Lower lobe of right lung (tissue), 2 donors: ENCODE data around the gene FOXC2. TPM values are rescaled to one million over a fixed set of nuclear protein-coding genes. Genes with fewer than 3 reads are reported as not detected.

Experiments
- ATAC-seq, 2 donors: fragments of 200-7000 bp; cut with Tn5 transposase; one replicate each; pipeline ENCODE4 v1.9.1; 2020 to 2022; ENCODE audit warnings: mild to moderate bottlenecking in 2 of 2, moderate library complexity in 2 of 2
- DNase-seq: peaks from one replicate; pipeline ENCODE4 v3.0.0-alpha.2; 2020
- H3K27ac ChIP-seq: fragments of 200-600 bp; one replicate; pipeline ENCODE4 v1.8.0; 2022
- H3K27me3 ChIP-seq: fragments of 200-600 bp; one replicate; pipeline ENCODE4 v1.8.0; 2022; ENCODE audit warnings: low read depth
- H3K36me3 ChIP-seq: fragments of 200-600 bp; one replicate; pipeline ENCODE4 v1.8.0; 2022; ENCODE audit warnings: mild to moderate bottlenecking
- H3K4me1 ChIP-seq: fragments of 200-600 bp; one replicate; pipeline ENCODE4 v1.8.0; 2022
- H3K4me3 ChIP-seq: fragments of 200-600 bp; one replicate; pipeline ENCODE4 v1.8.0; 2022; ENCODE audit warnings: mild to moderate bottlenecking
- H3K9me3 ChIP-seq: fragments of 200-600 bp; one replicate; pipeline ENCODE4 v1.8.0; 2022
- intact Hi-C: fragments of 100-400 bp; cut with DNase I; formaldehyde crosslinking; loops from one replicate; pipeline ENCODE4 v1.11.0; 2022
- total RNA-seq: library from RNA; stranded (reverse); fragmentation: NEBNext Ultra II Directional; extraction: Animal tissue kit (Norgen Biotek cat#: 25700); gene quantifications from one replicate; pipeline ENCODE4 v1.2.1, GENCODE V29; 2021
- TF ChIP-seq, protein P1 (sequence below): fragments of 200-600 bp; IDR thresholded peaks from one replicate; pipeline ENCODE4 v1.8.0; 2022; ENCODE audit warnings: antibody characterized with exemption, mild to moderate bottlenecking
- donor health status: DM: no; HTN: yes; CAD: no; lungs with severe emphysema.

The FOXC2 gene
- total RNA-seq, 1 donor from 2014 or later: 1.6 TPM

DNA sequence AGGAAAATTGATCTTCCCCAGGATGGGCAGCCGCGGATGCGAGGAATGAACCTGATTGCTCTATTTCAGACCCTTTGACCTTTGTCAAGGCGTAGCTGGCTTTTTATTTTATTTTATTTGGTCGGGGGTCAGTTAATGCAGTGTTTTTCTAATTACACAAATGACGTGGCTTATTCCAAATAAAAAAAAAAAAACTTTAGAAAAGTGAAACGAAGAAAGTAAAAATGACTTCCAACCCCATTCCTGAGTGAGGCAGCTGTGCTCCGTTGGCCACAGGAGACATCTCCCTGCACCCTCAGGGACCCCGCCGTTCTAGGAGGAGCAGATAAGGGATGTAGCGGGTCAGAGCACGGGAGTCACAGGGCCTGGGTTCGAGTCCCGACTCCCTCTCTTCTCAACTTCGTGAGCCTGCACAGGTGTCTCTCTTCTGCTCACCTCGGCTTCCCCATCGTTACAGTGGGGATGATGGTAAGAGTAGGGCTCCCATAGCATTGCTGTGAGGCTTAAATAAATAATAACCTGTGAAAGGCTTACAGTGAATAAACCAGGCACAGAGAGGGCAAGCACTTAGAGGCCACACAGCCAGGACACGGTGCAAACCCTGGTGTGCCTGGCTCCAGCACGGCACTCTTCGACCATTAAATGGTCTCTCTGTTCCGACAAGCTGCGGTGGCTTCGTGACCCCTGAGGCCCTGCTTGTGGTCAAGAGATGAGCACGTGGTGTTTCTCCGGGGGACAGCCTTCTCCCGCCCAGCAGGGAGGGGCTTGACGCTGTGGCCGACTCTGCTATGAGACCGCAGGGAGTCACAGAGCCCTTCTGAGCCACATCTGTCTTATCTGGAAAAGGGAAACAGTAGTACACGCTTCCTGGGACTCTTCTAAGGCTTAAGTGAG, 46.1 kb upstream of the FOXC2 start:
- no peak overlapping the region for H3K27ac ChIP-seq
- no peaks in the 10 kb centered on the region for H3K36me3 ChIP-seq
- peaks cover 44% of the 10 kb centered on the region for H3K27me3 ChIP-seq
- TF ChIP-seq, protein P1, sequence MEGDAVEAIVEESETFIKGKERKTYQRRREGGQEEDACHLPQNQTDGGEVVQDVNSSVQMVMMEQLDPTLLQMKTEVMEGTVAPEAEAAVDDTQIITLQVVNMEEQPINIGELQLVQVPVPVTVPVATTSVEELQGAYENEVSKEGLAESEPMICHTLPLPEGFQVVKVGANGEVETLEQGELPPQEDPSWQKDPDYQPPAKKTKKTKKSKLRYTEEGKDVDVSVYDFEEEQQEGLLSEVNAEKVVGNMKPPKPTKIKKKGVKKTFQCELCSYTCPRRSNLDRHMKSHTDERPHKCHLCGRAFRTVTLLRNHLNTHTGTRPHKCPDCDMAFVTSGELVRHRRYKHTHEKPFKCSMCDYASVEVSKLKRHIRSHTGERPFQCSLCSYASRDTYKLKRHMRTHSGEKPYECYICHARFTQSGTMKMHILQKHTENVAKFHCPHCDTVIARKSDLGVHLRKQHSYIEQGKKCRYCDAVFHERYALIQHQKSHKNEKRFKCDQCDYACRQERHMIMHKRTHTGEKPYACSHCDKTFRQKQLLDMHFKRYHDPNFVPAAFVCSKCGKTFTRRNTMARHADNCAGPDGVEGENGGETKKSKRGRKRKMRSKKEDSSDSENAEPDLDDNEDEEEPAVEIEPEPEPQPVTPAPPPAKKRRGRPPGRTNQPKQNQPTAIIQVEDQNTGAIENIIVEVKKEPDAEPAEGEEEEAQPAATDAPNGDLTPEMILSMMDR: no peak
- DNase-seq: peak; percentile 36
- peak overlapping the region; percentile 6 for H3K4me3 ChIP-seq
- no peak for ATAC-seq
- no peaks in the 10 kb centered on the region for H3K9me3 ChIP-seq
- peaks cover 22% of the 10 kb centered on the region for H3K4me1 ChIP-seq
- intact Hi-C loops: no loop called here

DNA sequence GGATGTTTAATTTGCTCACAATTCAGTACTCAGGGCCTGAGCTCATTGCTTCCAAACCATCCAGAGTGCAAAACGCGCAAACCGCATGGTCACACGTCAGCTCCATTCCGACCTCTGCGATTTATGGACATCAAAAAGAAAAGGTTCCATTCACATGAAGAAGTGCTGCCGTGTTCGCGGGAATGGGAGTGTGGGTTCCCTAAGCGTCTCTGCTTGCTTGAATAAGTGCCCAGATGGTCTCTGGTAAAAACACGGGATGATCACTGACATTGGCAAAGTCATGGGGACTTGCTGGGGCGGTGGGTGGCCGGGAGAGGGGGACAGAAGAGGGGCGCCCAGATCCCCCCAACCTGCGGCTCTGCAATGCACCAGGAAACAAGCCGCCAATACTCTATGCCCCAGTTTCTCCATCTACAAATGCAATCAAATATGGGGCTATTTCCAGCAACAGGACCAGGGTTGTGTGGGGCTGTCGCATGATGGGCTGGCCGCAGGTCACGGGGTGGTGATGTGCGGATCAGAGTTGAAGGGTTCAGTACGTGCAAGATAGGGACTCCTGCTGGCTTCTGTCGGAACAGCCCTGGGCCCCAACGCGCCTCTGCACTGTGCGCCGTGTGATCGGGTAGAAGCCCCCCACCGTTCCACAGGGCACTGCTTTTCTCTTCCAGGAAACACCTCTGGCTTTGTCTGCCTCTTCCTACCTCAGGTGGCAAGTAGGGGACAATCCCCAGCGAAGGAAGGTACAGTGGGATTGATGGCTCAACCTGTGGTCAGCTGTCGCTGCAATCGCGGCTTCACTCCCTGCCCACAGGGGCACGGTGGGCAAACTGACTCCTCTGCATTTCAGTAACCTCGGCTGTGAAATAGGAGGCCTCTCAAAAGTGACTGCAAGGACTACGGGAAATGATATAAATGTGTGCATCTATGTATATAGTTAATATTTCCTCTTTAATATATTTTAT, 45.1 kb upstream of the FOXC2 start:
- intact Hi-C loops: no loop called here
- H3K27me3 ChIP-seq: peaks cover 35% of the 10 kb centered on the region
- peak; percentile 28 for DNase-seq

DNA sequence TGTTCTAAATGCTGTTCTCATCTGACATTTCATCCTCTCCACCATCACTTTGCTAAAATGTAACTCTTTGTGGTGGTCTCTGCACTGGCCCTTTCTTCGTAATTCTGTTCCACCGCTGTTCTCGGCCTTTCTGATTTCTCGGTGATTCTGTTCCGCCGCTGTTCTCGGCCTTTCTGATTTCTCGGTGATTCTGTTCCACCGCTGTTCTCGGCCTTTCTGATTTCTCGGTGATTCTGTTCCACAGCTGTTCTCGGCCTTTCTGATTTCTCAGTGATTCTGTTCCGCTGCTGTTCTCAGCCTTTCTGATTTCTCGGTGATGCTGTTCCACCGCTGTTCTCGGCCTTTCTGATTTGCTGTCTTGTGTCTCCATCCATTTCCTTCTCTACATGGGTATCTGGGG, 44.0 kb upstream of the FOXC2 start:
- Histone ChIP-seq H3K9me3 (no peaks in the 10 kb centered on the region), H3K36me3 (no peaks in the 10 kb centered on the region), H3K27ac (no peak overlapping the region), H3K27me3 (peaks cover 25% of the 10 kb centered on the region), H3K4me3 (no peak overlapping the region), H3K4me1 (peaks cover 17% of the 10 kb centered on the region)
- no peak for DNase-seq
- ATAC-seq: no peak
- TF ChIP-seq, protein P1: no peak
- intact Hi-C loops: no loop called here

More for the DNA sequence above, 45.1 kb upstream of the FOXC2 start:
- H3K9me3 ChIP-seq: no peaks in the 10 kb centered on the region
- TF ChIP-seq, protein P1: no peak
- no peak overlapping the region for H3K27ac ChIP-seq
- no peak for ATAC-seq
- no peaks in the 10 kb centered on the region for H3K36me3 ChIP-seq
- H3K4me1 ChIP-seq: peaks cover 17% of the 10 kb centered on the region
- no peak overlapping the region for H3K4me3 ChIP-seq

DNA sequence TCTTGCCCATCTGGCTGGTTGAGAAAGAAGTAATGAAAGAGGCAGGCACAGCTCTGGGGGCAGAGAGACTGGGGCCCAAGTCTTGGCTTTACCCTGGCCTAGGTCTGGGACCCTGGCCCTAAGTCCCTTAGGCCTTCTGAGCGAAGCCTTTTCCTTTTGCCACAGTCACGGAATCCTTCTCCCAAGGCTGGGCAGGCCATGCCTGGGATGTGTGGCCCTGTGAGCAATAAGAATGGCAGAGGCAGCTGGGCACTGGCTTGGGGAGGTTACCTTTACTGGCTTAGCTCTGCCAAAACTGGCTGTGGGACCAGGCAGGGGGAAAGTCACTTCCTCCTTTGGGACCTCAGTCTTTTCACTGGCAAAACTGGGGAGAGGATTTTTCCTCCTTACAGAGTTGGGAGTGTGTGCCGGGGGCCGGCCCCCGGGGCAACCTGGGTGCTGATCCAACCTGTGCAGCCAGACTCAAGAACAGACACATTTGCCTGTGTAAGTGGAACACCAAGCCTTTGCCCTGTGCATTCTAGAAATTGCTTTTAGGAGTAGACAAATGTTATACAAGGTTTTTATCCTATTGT, 43.4 kb upstream of the FOXC2 start:
- TF ChIP-seq, protein P1: no peak
- Histone ChIP-seq H3K36me3 (no peaks in the 10 kb centered on the region), H3K27me3 (peaks cover 25% of the 10 kb centered on the region), H3K4me3 (no peak overlapping the region), H3K9me3 (no peaks in the 10 kb centered on the region), H3K27ac (no peak overlapping the region), H3K4me1 (peaks cover 17% of the 10 kb centered on the region)
- no peak for ATAC-seq
- intact Hi-C loops: no loop called here
- no peak for DNase-seq

DNA sequence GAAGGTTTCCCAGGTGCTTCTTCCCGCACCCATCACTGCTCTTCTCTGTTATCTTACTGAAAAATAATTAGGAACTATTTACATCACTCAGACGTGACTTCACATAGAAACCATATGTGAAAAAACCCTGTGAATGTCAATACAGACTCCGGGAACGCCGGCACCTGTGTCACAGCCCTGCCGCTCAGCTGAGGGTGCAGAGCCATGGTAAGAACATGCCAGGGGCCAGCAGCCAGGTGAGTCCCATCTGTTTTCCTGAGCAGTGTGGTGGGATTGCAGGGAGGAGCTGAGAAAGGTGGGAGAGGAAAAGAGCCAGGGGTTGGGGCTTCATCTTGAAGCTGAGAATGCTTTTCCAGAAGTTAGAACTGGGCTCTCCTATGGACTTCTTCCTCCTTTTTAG, 42.6 kb upstream of the FOXC2 start:
- Histone ChIP-seq H3K9me3 (no peaks in the 10 kb centered on the region), H3K4me3 (no peak overlapping the region), H3K27me3 (peaks cover 25% of the 10 kb centered on the region), H3K4me1 (peaks cover 17% of the 10 kb centered on the region), H3K27ac (no peak overlapping the region), H3K36me3 (no peaks in the 10 kb centered on the region)
- DNase-seq: no peak
- TF ChIP-seq, protein P1: no peak
- no peak for ATAC-seq
- intact Hi-C loops: no loop called here
